Stomach (tissue), 9 donors: ENCODE measurements around the gene IL24. TPM values are rescaled to one million over a fixed set of nuclear protein-coding genes. Genes with fewer than 3 reads are reported as not detected.

Experiments used
- DNase-seq, 2 donors: peaks; one replicate each; pipeline versions ENCODE4 v3.0.0 to v3.0.0-alpha.2; 2013 to 2019
- H3K27ac ChIP-seq, 5 donors: fragments of 200-600 bp in 4 of 5; sonication (generic) in 4 of 5; one replicate each; pipeline ENCODE4 v1.5.1; 2013 to 2019; ENCODE audit warnings: mild to moderate bottlenecking in 1 of 5, moderate library complexity in 1 of 5
- H3K27me3 ChIP-seq, 3 donors: fragments of 200-600 bp; sonication (generic); one replicate each; pipeline ENCODE4 v1.5.1; 2017 to 2019; ENCODE audit warnings: mixed run types in 1 of 3
- H3K36me3 ChIP-seq, 4 donors: fragments of 200-600 bp; sonication (generic); 1 replicate in 3 of 4; 2 replicates in 1 of 4; pipeline ENCODE4 v1.5.1; 2016 to 2019
- H3K4me1 ChIP-seq, 4 donors: fragments of 200-600 bp; sonication (generic); one replicate each; pipeline ENCODE4 v1.5.1; 2016 to 2019
- H3K4me3 ChIP-seq, 4 donors: fragments of 200-600 bp; sonication (generic) in 3 of 4; one replicate each; pipeline ENCODE4 v1.5.1; 2016 to 2019; ENCODE audit warnings: mild to moderate bottlenecking in 1 of 4
- H3K9me3 ChIP-seq, 4 donors: fragments of 200-600 bp; sonication (generic); one replicate each; pipeline ENCODE4 v1.5.1; 2016 to 2019
- EP300 ChIP-seq: sonication (generic); formaldehyde crosslinking; IDR thresholded peaks from one replicate; pipeline ENCODE4 v1.6.1; 2017; ENCODE audit warnings: antibody characterized with exemption
- POLR2A ChIP-seq, 4 donors: fragments of 450-650 bp; IDR thresholded peaks; one replicate each; pipeline ENCODE4 v1.6.1; 2016; ENCODE audit warnings: antibody characterized with exemption in 4 of 4, control low read depth in 2 of 4, mild to moderate bottlenecking in 1 of 4, moderate library complexity in 1 of 4
- POLR2AphosphoS5 ChIP-seq, 3 donors: sonication (generic); formaldehyde crosslinking; IDR thresholded peaks; one replicate each; pipeline ENCODE4 v1.6.1; 2016; ENCODE audit warnings: antibody characterized with exemption in 3 of 3
- WGBS, 5 donors: extraction: QIAGEN DNeasy Blood & Tissue Kit in 3 of 5; methylation state at CpG; one replicate each; pipeline versions ENCODE4 v1.1.5 to v1.1.7; 2013 to 2018; 5-methylcytosine and 5-hydroxymethylcytosine counted together
- intact Hi-C: fragments of 100-400 bp; cut with DNase I; formaldehyde crosslinking; loops from one replicate; pipeline ENCODE4 v1.15.1; 2023; ENCODE audit warnings: low total_unique reads
- polyA plus RNA-seq, 3 donors: library from polyadenylated mRNA; stranded (reverse); fragments of 200-250 nt; gene quantifications; one replicate each; pipeline ENCODE4 v1.2.3, GENCODE V29; 2013
- total RNA-seq, 5 donors: library from RNA; depleted of rRNA; stranded (reverse); fragments of >200 nt; gene quantifications; one replicate each; pipeline versions ENCODE4 v1.1.0 to v1.2.3, GENCODE V29; 2014 to 2016
- TF ChIP-seq, protein P1 (sequence below), 7 experiments: fragments of 450-650 bp in 4 of 7; fragments of 200-600 bp in 3 of 7; sonication (generic) in 3 of 7; IDR thresholded peaks; one replicate each; pipeline ENCODE4 v1.5.1; 2016 to 2019; ENCODE audit warnings: antibody characterized with exemption in 7 of 7, control low read depth in 2 of 7, mild to moderate bottlenecking in 1 of 7
- donor health status: healthy with polysubstance abuse.
- donor health status: Bipolar disorder and iron deficiency.
- donor health status: healthy.

Gene IL24
- total and polyA plus RNA-seq, 8 donors = 1.00 TPM; not detected in 7

DNA sequence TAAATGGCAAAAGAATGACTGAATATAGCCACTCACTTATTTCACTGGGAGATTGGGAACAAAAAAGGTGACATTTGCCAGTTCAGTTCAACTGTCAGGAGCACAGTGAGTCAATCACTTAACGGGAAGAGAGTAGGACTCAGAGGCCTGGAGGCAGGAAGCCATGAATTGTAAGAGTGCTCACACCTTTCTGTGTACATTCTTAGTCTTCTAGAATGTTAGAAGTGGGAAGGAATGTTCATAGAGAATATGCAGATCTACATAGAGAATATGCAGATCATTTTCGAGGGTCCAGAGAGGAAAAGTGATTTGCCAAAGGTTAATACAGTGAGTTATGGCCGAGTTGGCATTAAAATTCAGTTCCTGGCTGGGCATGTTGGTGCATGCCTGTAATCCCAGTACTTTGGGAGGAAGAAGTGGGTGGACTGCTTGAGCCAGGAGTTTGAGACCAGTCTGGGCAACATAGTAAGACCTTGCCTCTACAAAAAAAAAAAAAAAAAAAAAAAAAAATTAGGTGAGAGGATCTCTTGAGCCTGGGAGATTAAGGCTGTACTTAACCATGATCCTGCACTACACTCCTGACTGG, 23.5 kb upstream of the IL24 start:
- 72 to 92% (median 81%) methylated on average over 3 of the region's 3 CpGs for WGBS, 5 donors
- TF ChIP-seq, protein P1, sequence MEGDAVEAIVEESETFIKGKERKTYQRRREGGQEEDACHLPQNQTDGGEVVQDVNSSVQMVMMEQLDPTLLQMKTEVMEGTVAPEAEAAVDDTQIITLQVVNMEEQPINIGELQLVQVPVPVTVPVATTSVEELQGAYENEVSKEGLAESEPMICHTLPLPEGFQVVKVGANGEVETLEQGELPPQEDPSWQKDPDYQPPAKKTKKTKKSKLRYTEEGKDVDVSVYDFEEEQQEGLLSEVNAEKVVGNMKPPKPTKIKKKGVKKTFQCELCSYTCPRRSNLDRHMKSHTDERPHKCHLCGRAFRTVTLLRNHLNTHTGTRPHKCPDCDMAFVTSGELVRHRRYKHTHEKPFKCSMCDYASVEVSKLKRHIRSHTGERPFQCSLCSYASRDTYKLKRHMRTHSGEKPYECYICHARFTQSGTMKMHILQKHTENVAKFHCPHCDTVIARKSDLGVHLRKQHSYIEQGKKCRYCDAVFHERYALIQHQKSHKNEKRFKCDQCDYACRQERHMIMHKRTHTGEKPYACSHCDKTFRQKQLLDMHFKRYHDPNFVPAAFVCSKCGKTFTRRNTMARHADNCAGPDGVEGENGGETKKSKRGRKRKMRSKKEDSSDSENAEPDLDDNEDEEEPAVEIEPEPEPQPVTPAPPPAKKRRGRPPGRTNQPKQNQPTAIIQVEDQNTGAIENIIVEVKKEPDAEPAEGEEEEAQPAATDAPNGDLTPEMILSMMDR (IDR thresholded peaks at IDR 0.05) = no peak
- TF ChIP-seq POLR2AphosphoS5 (IDR thresholded peaks at IDR 0.05) (no peak), EP300 (no peak), POLR2A (IDR thresholded peaks at IDR 0.05) (no peak)
- Histone ChIP-seq H3K4me3 (no peak overlapping the region), H3K27ac (no peak overlapping the region), H3K9me3 (peaks cover 7 to 30% (median 23%) of the 10 kb centered on the region in 4 donors), H3K36me3 (no peaks in the 10 kb centered on the region), H3K4me1 (no peaks in the 10 kb centered on the region), H3K27me3 (no peaks in the 10 kb centered on the region)
- DNase-seq = no peak
- intact Hi-C loops = no loop called here

DNA sequence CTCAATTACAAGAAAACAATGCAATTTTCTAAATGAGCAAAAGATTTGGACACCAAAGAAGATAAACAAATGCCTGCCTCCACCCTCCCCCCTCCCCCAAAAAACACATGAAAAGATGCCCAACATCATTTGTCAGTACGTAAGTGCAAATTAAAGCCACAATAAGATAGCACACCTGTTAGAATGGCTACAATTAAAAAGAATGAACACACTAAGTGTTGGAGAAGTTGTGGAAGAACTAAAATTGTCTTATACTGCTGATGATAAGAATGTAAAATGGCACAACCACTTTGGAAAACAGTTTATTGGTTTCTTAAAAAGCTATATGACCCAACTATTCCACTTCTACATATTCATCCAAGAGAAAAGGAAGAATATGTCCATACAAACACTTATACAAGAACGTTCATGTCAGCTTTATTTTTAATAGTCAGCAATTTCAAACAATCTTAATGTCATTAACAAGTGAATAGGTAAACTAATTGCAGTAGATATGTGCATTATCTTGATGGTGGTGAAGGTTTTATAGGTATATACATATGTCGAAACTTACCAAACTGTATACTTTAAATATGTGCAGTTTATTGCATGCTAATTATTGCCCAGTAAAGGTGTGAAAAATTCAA, 21.4 kb upstream of the IL24 start:
- Histone ChIP-seq H3K4me3 (no peak overlapping the region), H3K27me3 (no peaks in the 10 kb centered on the region), H3K4me1 (no peaks in the 10 kb centered on the region), H3K27ac (no peak overlapping the region), H3K9me3 (peaks cover 7 to 36% (median 25%) of the 10 kb centered on the region in 4 donors), H3K36me3 (no peaks in the 10 kb centered on the region)
- 74 to 84% (median 81%) methylated on average over 3 of the region's 3 CpGs for WGBS, 5 donors
- no peak for TF ChIP-seq POLR2A (IDR thresholded peaks at IDR 0.05)
- TF ChIP-seq, protein P1 (IDR thresholded peaks at IDR 0.05) = no peak
- no peak for TF ChIP-seq POLR2AphosphoS5 (IDR thresholded peaks at IDR 0.05)
- TF ChIP-seq EP300 = no peak
- no peak for DNase-seq
- intact Hi-C loops = no loop called here

DNA sequence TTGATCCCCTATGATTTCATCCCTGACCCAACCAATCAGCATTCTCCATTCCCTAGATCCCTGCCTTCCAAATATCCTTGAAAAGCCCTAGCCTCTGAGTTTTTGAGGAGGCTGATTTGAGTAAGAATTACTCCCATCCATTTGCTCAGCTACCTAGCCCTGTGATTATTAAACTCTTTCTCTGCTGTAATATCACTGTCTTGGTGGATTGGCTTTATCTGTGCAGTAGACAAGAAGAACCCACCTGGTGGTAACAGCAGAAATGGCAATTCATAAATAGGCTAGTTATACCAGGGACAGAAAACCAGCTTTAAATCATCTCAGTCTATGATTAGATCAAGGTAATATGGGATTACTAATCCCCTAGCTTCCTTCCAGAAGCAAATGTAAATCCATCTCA, 18.8 kb upstream of the IL24 start:
- H3K4me3 ChIP-seq = no peak overlapping the region
- intact Hi-C loops = no loop called here
- no peak for TF ChIP-seq EP300
- TF ChIP-seq, protein P1 (IDR thresholded peaks at IDR 0.05) = no peak
- TF ChIP-seq POLR2A (IDR thresholded peaks at IDR 0.05) = no peak
- H3K27ac ChIP-seq = no peak overlapping the region
- H3K36me3 ChIP-seq = no peaks in the 10 kb centered on the region
- H3K27me3 ChIP-seq = no peaks in the 10 kb centered on the region
- no peaks in the 10 kb centered on the region for H3K4me1 ChIP-seq
- DNase-seq = no peak
- H3K9me3 ChIP-seq = peaks cover 7 to 36% (median 22%) of the 10 kb centered on the region in 4 donors

DNA sequence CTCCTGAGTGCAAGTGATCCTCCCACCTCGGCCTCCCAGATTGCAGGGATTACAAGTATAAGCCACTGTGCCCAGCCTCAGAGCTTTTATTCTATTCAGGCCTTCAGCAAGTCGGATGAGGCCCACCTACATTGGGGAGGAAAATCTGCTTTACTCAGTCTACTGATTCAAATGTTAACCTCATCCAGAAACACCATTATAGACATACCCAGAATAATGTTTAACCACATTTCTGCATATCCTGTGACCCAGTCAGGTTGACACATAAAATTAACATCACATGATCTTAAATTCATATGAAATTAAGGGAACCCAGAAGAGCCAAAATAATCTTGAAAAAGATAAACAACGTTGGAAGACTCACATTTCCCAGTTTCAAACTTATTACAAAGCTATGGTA, 16.9 kb upstream of the IL24 start:
- no peak overlapping the region for H3K27ac ChIP-seq
- intact Hi-C loops = no loop called here
- H3K4me3 ChIP-seq = no peak overlapping the region
- WGBS, 5 donors = 74 to 80% (median 76%) methylated on average over 3 of the region's 3 CpGs
- peaks cover 7 to 36% (median 22%) of the 10 kb centered on the region in 4 donors for H3K9me3 ChIP-seq
- TF ChIP-seq EP300 (no peak), POLR2A (IDR thresholded peaks at IDR 0.05) (no peak), POLR2AphosphoS5 (IDR thresholded peaks at IDR 0.05) (no peak)
- TF ChIP-seq, protein P1 (IDR thresholded peaks at IDR 0.05) = no peak
- DNase-seq = no peak
- H3K27me3 ChIP-seq = no peaks in the 10 kb centered on the region
- no peaks in the 10 kb centered on the region for H3K4me1 ChIP-seq
- no peaks in the 10 kb centered on the region for H3K36me3 ChIP-seq
